Measurements from ENCODE around the gene IER2.

The IER2 gene, protein sequence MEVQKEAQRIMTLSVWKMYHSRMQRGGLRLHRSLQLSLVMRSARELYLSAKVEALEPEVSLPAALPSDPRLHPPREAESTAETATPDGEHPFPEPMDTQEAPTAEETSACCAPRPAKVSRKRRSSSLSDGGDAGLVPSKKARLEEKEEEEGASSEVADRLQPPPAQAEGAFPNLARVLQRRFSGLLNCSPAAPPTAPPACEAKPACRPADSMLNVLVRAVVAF

DNA sequence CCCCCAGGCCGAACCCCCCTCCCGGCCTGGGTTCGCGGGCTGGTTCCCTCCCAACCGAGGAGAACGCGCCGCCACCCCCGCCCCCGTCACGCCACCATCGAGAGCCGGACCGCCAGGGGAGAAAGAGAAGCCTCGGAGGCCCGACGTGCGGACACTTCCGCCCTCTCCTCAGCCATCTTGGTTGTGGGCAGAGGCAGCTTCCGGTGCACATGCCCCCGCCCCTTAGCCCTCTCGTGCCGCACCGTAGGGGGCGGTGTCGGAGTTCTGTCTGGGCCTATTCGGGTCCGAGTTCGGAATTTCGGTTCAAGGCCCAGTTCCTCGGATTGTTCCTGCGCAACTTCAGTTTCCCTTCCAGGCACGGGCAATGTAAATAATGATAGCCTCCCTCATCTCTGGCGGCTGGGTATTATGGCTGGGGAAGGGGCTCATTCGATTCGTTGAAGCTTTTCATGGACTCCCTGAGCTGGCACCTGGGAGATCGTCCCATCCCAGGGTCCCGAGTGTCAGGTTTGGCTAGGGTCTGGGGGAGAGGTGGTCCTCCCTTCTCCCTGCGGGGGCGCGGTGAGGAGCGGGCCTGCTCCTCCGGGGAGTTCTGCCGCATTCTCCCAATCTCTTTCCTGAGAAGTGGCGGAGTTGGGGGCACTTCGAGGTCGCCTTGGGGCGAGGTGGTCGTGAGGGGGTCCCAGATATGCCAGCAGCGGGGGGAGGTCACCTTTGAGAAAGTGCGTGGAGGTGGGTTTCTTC, at the start of gene IER2, which contains the start of gene STX10:
Gene IER2, plus strand, starts transcription at position 225 of the 744 bp plus-strand sequence. CDS start 2,776 bp downstream, outside the sequence.
Gene STX10, minus strand, starts transcription at position 189 of the 744 bp plus-strand sequence. CDS start 202 bp downstream, outside the sequence.
- peak; percentile 31 to 96 (median 93) for DNase-seq

DNA sequence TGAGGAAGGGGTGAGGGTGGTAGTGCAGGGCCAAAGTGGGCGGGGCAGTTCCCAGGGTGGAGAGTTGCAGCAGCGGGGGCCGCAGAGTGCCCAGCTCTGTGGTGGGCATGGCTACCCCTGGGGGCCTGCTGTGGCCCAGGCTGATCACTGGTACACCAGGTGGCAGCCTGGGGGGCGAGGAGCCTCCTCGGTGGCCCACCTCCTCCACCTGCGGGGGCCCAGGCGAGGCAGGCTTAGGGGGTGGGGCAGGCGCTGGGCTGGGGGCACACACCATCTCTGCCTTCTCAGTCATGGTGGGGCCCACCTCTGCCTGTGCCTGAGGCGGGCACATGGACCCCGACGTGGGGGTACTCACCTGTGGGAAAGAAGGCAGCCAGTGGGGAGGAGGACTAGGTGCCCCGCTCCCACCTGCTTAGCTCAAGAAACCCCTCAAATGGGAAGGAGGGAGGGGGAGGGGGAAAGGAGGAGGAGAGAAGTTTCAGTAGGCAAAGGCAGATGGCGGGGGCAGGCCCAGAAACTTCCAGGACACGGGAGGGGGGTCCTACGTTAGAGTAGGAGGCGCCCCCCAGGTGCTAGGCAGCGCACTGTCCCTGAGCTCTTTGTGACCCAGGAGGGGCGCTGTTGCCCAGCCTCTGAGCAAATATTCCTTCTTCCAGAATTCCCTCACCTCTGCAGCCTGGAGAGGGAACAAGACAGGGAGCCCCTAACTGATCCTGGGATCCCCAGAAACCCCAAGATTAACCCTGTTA, 49.2 kb upstream of the IER2 start:
- no peak for DNase-seq

GRCh38 chr19:13101590-13102415, 48.4 kb upstream of the IER2 start:
- no peak for DNase-seq

DNA sequence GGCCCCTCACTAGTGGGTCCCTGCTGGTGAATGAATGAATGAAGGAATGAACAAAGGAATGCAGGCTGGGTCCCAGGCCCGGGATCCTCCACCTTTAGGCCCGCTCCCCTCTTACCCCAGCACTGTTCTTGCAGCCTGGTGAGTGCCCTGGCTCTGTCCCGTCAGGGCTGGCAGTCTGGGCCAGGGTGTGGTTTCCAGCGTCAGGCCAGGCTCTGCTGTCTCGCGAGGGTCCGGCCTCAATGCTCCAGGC, 47.9 kb upstream of the IER2 start:
- no peak for DNase-seq

DNA sequence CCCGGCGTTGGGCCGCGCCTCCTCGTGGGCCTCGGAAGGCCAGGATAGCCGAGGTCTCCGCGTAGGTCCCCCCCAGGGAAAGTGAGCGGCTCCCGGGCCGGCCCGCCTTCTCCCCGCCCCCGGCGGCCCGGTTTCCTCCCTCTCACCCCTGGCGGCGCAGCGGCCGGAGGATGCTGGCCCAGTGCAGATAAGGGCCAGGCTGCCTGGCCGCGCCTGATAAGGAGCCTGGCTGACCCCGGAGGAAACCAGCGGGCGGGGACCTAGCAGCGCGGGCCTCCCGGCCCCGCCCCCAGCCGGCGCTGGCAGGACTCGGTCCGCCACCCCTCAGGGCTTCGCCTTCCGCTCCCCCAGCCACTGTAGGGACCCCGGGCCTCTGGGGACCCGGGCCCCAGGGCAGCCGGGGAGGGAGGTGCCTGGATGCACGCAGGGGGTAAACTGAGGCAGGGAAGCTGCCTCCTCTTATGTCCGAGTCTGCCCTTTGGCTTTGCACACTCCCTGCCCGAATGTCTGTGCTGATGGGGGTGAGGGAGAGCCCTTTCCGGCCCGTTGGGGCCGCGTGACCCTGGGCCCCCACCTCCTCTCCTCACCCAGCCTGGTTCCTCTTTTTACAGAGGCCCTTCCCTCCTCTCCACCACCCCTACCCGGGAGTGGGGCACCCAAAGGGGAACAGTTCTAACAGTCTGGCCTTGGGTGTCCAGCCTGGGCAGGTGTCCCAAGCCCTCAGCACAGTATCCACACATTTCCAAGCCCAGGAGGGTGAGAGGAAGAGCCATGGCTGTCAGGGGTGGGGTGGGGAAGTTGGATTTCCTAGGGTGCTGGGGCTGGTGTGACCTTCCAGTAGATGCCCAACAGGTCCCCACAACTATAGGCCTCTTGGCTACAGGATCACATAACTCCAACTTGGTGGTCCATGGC, 47.3 kb upstream of the IER2 start, which contains the start of gene LYL1:
Gene LYL1, minus strand, starts transcription at position 193 of the 915 bp plus-strand sequence. CDS start 1,687 bp downstream, outside the sequence.
- peak in 13 of 51 donors; percentile 24 to 57 (median 35) for DNase-seq

GRCh38 chr19:13103581-13104359, 46.4 kb upstream of the IER2 start:
- DNase-seq: no peak

- DNase-seq: peak in 36 of 51 donors; percentile 9 to 78 (median 47)
Observed at GRCh38 chr19:13104360-13104847, 45.8 kb upstream of the IER2 start.

- no peak for DNase-seq
Observed at GRCh38 chr19:13104848-13105711, 45.1 kb upstream of the IER2 start.

- no peak for DNase-seq
Observed at GRCh38 chr19:13109361-13110098, 40.7 kb upstream of the IER2 start.

- DNase-seq: no peak
Observed at GRCh38 chr19:13110099-13110610, 40.1 kb upstream of the IER2 start.

DNA sequence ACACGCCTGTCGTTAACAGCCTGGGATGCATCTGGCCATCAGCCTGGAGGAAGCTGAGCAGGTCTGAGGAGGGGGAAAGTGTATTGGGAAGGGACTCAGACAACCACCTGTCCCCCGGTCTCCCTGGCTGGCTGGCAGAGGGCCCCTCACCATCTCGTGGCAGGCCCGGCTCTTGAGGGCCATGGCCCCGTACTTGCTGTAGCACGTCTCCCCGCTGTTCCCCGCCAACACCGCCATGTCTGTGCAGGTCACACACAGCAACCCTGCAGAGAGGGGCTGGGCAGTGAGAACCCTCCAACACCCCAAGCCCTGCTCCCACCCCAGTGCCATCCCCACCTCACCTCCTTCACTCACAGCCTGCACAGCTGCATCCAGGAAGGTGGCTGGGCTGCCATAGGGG, 37.7 kb upstream of the IER2 start:
- DNase-seq: no peak

DNA sequence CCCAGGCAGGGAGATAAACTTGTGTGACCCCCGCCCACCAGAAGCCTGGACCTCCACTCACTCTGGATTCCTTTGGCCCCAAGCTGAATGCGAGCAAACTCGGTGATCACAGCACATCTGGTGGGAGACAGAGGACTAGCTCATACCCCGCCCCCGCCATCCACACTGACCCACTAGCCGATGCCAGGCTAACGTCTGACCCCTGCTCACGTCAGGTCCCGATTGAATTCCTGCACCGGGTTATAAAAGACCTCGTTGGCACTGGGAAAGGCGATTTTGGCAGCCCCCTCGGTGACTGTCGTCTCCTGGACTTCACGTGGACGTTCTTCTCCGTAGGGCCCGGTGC, 34.3 kb upstream of the IER2 start:
- DNase-seq: no peak

GRCh38 chr19:13116282-13117175, 33.7 kb upstream of the IER2 start, which contains the start of gene TRMT1:
Gene TRMT1 (minus strand): TSS chr19:13116740. CDS start chr19:13116399, 341 bp downstream.
- peak; percentile 55 to 94 (median 84) for DNase-seq

DNA sequence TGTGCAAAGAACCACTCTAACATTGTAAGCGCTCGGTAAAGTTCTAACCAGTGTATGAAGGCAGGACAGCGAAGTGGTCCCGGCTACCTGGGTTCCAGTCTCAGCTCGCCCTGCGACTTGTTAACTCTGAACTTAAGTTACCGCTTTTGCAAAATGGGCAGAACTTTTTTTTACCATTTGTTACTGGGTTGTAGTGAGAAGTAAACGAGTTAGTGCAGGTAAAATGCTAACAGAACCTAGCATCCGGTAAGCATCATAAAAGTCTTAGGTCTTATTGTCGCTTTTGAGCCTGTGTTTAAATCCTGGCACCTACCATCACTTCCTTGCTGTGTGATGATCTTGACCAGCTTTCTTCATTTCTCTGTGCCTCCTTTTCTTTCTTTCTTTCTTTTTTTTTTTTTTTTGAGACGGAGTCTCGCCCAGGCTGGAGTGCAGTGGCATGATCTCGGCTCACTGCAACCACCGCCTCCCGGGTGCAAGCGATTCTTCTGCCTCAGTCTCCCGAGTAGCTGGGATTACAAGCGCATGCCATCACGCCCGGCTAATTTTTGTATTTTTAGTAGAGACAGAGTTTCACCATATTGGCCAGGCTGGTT, 32.9 kb upstream of the IER2 start:
- no peak for DNase-seq

DNA sequence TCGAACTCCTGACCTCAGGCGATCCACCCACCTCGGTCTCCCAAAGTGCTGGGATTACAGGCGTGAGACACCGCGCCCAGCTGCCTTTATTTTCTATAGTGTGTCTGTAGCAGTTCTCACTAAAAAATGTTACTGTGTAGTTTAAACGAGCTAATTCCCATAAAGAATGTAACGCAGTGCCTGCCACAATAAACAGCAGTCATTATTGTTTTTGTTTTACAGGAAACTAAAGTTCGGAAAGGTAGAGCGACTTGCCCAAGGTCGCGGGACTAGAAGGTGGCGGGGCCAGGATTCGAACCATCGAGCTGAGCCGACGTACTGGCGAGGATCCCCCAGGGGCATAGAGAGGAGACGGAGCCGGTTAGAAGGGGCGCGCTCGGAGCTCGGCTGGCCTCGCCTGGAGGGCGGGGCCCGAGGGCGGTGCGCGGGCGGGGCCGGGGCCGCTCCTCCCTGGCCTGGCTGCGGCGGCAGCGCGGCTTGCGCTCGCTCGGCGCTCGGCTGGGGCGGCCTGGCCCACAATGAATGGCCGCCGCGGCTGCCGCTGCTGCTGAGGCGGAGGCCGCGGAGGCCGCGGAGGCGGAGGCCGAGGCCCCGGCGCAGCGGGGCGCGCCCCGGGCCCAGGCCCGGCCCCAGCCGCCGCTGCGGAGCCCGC, 32.3 kb upstream of the IER2 start, which contains the start of gene NACC1:
Gene NACC1, plus strand, starts transcription at position 493 of the 652 bp plus-strand sequence. CDS start 16,944 bp downstream, outside the sequence.
- DNase-seq: peak in 50 of 51 donors; percentile 27 to 93 (median 82)

All from hypothalamus (tissue), 51 donors.